C4-2B (cell line): ENCODE data around the gene MCCD1.

Experiments used
- H3K27ac ChIP-seq: fragments of 450-650 bp; 2 replicates; pipeline ENCODE4 v1.5.1; 2017
- ZFX ChIP-seq: fragments of 450-650 bp; IDR thresholded peaks from 2 replicates; pipeline ENCODE4 v1.6.1; 2017
- TF ChIP-seq, protein P1 (sequence below): fragments of 450-650 bp; conservative IDR thresholded peaks from 2 replicates; pipeline ENCODE4 v1.5.1; 2017; ENCODE audit warnings: mild to moderate bottlenecking

The MCCD1 gene

GRCh38 chr6:31576897-31577578, 48.3 kb downstream of the MCCD1 start:
- no peak overlapping the region for H3K27ac ChIP-seq
- no peak for TF ChIP-seq ZFX
- TF ChIP-seq, protein P1, sequence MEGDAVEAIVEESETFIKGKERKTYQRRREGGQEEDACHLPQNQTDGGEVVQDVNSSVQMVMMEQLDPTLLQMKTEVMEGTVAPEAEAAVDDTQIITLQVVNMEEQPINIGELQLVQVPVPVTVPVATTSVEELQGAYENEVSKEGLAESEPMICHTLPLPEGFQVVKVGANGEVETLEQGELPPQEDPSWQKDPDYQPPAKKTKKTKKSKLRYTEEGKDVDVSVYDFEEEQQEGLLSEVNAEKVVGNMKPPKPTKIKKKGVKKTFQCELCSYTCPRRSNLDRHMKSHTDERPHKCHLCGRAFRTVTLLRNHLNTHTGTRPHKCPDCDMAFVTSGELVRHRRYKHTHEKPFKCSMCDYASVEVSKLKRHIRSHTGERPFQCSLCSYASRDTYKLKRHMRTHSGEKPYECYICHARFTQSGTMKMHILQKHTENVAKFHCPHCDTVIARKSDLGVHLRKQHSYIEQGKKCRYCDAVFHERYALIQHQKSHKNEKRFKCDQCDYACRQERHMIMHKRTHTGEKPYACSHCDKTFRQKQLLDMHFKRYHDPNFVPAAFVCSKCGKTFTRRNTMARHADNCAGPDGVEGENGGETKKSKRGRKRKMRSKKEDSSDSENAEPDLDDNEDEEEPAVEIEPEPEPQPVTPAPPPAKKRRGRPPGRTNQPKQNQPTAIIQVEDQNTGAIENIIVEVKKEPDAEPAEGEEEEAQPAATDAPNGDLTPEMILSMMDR, result no peak

DNA sequence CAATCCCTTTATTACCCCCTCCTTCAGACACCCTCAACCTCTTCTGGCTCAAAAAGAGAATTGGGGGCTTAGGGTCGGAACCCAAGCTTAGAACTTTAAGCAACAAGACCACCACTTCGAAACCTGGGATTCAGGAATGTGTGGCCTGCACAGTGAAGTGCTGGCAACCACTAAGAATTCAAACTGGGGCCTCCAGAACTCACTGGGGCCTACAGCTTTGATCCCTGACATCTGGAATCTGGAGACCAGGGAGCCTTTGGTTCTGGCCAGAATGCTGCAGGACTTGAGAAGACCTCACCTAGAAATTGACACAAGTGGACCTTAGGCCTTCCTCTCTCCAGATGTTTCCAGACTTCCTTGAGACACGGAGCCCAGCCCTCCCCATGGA, 48.8 kb downstream of the MCCD1 start:
- H3K27ac ChIP-seq, result no peak overlapping the region
- no peak for TF ChIP-seq ZFX
- TF ChIP-seq, protein P1, result no peak

- no peak overlapping the region for H3K27ac ChIP-seq
- TF ChIP-seq, protein P1, result no peak
- no peak for TF ChIP-seq ZFX
These were observed 49.7 kb downstream of the MCCD1 start for GRCh38 chr6:31578184-31579118.

DNA sequence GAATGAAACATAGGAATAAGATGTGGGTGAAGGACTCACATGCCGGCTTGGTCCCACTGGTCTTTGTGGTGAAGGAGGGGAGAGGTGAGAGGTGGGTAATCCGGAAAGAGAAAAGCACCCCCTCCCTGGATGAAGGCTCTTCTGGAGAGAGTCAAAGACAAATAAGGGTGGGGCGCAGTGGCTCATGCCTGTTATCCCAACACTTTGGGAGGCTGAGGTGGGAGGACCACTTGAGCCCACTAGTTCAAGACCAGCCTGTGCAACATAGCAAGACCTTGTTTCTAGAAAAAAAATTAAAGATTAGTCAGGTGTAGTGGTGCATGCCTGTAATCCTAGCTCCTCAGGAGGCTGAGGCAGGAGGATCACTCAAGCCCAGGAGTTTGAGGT, 50.4 kb downstream of the MCCD1 start:
- TF ChIP-seq ZFX, result no peak
- H3K27ac ChIP-seq, result no peak overlapping the region
